HAP-1 (cell line): ENCODE data around the gene INHA.

Experiments used
- DNase-seq, 2 experiments: peaks; one replicate each; pipeline ENCODE4 v3.0.0-alpha.2; 2016 to 2020; ENCODE audit warnings: low spot score in 2 of 2
- H3K27me3 ChIP-seq: fragments of 250-450 bp; sonication (Bioruptor Pico); 2 replicates; pipeline ENCODE4 v1.5.1; 2020; ENCODE audit warnings: low read depth, mild to moderate bottlenecking, moderate library complexity
- H3K36me3 ChIP-seq: fragments of 250-450 bp; sonication (Bioruptor Pico); replicated peaks from 2 replicates; pipeline ENCODE4 v1.5.1; 2020; ENCODE audit warnings: mild to moderate bottlenecking
- H3K4me1 ChIP-seq: fragments of 250-450 bp; sonication (Bioruptor Pico); 2 replicates; pipeline ENCODE4 v1.5.1; 2020; ENCODE audit warnings: mild to moderate bottlenecking
- H3K4me3 ChIP-seq: fragments of 250-450 bp; sonication (Bioruptor Pico); 2 replicates; pipeline ENCODE4 v1.5.1; 2020; ENCODE audit warnings: mild to moderate bottlenecking, moderate library complexity
- H3K9me3 ChIP-seq: fragments of 250-450 bp; sonication (Bioruptor Pico); 2 replicates; pipeline ENCODE4 v1.5.1; 2020; ENCODE audit warnings: mild to moderate bottlenecking, moderate library complexity
- in situ Hi-C: fragments of 300-500 bp; cut with MboI; formaldehyde crosslinking; loops from 3 replicates; pipeline ENCODE4 v1.14.3; 2020; ENCODE audit warnings: low sequenced_read_pairs, inconsistent platforms, mixed read lengths

Gene INHA

DNA sequence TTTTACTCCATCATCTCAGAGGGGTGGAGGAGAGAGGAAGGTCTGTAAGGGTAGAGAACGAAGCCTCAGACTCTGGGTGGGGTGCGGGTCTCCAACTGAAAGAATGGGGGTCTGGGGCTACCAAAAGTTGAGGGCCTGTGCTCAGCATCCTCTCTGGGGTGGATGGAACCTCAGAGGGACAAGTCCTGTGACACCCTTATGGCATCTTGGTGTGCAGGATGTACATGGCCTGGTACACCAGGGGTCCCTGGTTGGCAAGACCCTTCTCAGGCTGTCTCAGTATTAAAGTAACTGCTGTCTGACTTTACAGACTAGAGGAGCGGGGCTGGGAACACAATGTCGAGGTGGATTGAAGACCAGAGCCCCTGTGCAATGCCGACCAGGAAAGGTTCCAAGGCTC is 53.1 kb downstream of the INHA start:
- Histone ChIP-seq H3K27me3 (no peaks in the 10 kb centered on the region; the same call in 1 of the 2 replicates), H3K36me3 (no peaks in the 10 kb centered on the region), H3K4me3 (no peak overlapping the region), H3K4me1 (peaks cover 8% of the 10 kb centered on the region; the same call in 1 of the 2 replicates), H3K9me3 (no peaks in the 10 kb centered on the region)
- DNase-seq = no peak
- in situ Hi-C loops = no loop called here
